Gastrocnemius medialis (tissue), 4 donors: ENCODE measurements around the gene GPR55.

Source experiments
- POLR2A ChIP-seq, 2 donors: fragments of 450-650 bp; IDR thresholded peaks; one replicate each; pipeline ENCODE4 v1.6.1; 2017; ENCODE audit warnings: antibody characterized with exemption in 2 of 2, mild to moderate bottlenecking in 2 of 2, moderate library complexity in 2 of 2
- TF ChIP-seq, protein P1 (sequence below), 5 experiments: fragments of 450-650 bp in 3 of 5; fragments of 200-600 bp in 2 of 5; sonication (generic) in 2 of 5; IDR thresholded peaks in 4 of 5; conservative IDR thresholded peaks in 1 of 5; 1 replicate in 4 of 5; 2 replicates in 1 of 5; pipeline ENCODE4 v1.5.1; 2016 to 2019; ENCODE audit warnings: antibody characterized with exemption in 5 of 5, mild to moderate bottlenecking in 3 of 5, moderate library complexity in 3 of 5

DNA sequence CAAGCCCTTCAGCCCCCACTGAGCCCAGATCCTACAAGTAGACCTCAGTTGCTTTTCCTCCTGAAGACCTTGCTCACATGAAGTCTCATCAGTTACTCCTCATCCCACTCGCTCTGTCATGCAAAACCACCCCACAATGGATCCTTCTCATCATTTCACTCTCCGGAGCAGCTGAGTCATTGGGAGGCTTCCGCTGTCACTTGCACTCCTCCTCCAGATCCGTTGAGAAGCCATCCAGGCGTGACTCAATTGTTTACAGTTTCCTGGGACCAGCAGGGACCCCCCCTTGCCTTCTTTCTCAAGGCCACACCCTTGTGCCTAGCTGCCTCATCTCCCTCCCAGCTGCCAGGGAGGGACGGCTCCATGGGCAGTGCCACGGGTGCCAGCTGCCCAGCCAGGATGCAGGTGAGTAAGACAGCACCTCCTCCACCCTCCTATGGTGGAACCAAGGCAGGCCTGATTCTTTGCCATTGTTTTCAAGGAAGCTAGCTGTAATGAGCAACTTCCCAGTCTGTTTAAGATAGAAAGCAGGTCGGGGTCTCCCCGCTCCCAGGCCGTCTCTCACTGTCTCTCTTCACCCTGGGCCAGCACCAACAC, 16.3 kb downstream of the GPR55 start:
- TF ChIP-seq, protein P1, sequence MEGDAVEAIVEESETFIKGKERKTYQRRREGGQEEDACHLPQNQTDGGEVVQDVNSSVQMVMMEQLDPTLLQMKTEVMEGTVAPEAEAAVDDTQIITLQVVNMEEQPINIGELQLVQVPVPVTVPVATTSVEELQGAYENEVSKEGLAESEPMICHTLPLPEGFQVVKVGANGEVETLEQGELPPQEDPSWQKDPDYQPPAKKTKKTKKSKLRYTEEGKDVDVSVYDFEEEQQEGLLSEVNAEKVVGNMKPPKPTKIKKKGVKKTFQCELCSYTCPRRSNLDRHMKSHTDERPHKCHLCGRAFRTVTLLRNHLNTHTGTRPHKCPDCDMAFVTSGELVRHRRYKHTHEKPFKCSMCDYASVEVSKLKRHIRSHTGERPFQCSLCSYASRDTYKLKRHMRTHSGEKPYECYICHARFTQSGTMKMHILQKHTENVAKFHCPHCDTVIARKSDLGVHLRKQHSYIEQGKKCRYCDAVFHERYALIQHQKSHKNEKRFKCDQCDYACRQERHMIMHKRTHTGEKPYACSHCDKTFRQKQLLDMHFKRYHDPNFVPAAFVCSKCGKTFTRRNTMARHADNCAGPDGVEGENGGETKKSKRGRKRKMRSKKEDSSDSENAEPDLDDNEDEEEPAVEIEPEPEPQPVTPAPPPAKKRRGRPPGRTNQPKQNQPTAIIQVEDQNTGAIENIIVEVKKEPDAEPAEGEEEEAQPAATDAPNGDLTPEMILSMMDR (IDR thresholded peaks at IDR 0.05 in 4 of 5, conservative IDR thresholded peaks at IDR 0.05 in 1 of 5) = no peak
- TF ChIP-seq POLR2A (IDR thresholded peaks at IDR 0.05) = no peak
